Activated naive CD4-positive, alpha-beta T cell treated with anti-CD3 and anti-CD28 coated beads, Interleukin-2, amount 50 U/mL, for 24 hours (primary cell): ENCODE results near the gene CEP57L1.
A peak's percentile ranks its signal among the peaks of the same experiment; 100 is the strongest.
"Not testable (repeated sequence)": the region's sequence is repeated elsewhere in the genome, so short reads cannot be mapped to it uniquely, and the experiment has no call there.

Source experiments
- H3K27ac Mint-ChIP-seq: one replicate; pipeline ENCODE4 v1.8.0; 2021; ENCODE audit warnings: mild to moderate bottlenecking, mixed read lengths
- H3K27me3 Mint-ChIP-seq: one replicate; pipeline ENCODE4 v1.8.0; 2021; ENCODE audit warnings: mixed read lengths
- H3K36me3 Mint-ChIP-seq: one replicate; pipeline ENCODE4 v1.8.0; 2021; ENCODE audit warnings: mixed read lengths
- H3K4me1 Mint-ChIP-seq: one replicate; pipeline ENCODE4 v1.8.0; 2021; ENCODE audit warnings: mixed read lengths
- H3K4me3 Mint-ChIP-seq: one replicate; pipeline ENCODE4 v1.8.0; 2021; ENCODE audit warnings: mild to moderate bottlenecking, mixed read lengths
- H3K9me3 Mint-ChIP-seq: one replicate; pipeline ENCODE4 v1.8.0; 2021; ENCODE audit warnings: mixed read lengths

CEP57L1 gene

DNA sequence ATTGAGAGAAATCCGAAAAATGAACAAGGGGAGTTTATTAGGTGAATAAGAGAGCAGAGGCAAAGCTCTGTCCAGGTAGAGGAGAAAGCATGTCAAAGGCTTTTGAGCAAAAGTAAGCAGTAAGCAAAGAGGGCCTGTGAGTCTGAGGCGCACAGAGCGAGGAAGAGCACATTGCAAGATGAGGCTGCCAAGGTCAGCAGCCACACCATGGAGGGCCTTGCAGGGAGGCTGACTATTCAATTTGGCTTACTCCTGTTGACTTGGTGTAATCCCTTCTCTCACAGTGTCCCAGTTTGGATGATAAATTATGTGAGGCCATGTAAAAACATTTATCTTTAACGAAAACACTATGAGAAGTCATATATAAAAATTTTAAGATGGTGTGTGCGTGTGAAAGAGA is 33.1 kb upstream of the CEP57L1 start:
- Mint-ChIP-seq H3K4me1 (peaks cover 50% of the 10 kb centered on the region), H3K27ac (no peak overlapping the region), H3K4me3 (no peak overlapping the region), H3K36me3 (no peaks in the 10 kb centered on the region), H3K9me3 (no peaks in the 10 kb centered on the region), H3K27me3 (no peaks in the 10 kb centered on the region)

- Mint-ChIP-seq H3K36me3 (no peaks in the 10 kb centered on the region), H3K4me1 (peaks cover 55% of the 10 kb centered on the region), H3K27ac (no peak overlapping the region), H3K9me3 (no peaks in the 10 kb centered on the region), H3K4me3 (no peak overlapping the region), H3K27me3 (no peaks in the 10 kb centered on the region)
Observed at GRCh38 chr6:109062767-109063352, 32.4 kb upstream of the CEP57L1 start.

DNA sequence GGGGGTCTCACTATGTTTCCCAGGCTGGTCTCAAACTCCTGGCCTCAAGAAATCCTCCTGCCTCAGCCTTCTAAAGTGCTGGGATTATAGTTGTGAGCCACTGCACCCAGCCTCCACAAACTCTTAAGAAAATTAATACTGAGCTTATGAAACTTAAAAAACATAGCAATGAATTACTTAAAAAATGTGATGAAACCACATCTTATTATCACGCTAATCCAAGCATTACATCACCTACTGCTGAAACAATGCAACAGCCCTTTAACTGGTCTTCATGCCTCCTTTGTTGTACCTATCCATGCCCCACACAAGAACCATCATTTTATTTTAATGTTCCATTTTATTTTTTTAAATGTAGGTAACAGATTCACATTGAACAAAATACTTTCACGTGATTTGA is 25.6 kb upstream of the CEP57L1 start:
- Mint-ChIP-seq H3K36me3 (no peaks in the 10 kb centered on the region), H3K4me1 (peaks cover 41% of the 10 kb centered on the region), H3K27me3 (no peaks in the 10 kb centered on the region), H3K4me3 (no peak overlapping the region), H3K9me3 (no peaks in the 10 kb centered on the region), H3K27ac (no peak overlapping the region)

GRCh38 chr6:109071125-109071917 is 24.0 kb upstream of the CEP57L1 start:
- Mint-ChIP-seq H3K27me3 (no peaks in the 10 kb centered on the region), H3K27ac (peak overlapping the region; percentile 71), H3K9me3 (no peaks in the 10 kb centered on the region), H3K36me3 (no peaks in the 10 kb centered on the region), H3K4me1 (peaks cover 41% of the 10 kb centered on the region), H3K4me3 (peak overlapping the region; percentile 63)

DNA sequence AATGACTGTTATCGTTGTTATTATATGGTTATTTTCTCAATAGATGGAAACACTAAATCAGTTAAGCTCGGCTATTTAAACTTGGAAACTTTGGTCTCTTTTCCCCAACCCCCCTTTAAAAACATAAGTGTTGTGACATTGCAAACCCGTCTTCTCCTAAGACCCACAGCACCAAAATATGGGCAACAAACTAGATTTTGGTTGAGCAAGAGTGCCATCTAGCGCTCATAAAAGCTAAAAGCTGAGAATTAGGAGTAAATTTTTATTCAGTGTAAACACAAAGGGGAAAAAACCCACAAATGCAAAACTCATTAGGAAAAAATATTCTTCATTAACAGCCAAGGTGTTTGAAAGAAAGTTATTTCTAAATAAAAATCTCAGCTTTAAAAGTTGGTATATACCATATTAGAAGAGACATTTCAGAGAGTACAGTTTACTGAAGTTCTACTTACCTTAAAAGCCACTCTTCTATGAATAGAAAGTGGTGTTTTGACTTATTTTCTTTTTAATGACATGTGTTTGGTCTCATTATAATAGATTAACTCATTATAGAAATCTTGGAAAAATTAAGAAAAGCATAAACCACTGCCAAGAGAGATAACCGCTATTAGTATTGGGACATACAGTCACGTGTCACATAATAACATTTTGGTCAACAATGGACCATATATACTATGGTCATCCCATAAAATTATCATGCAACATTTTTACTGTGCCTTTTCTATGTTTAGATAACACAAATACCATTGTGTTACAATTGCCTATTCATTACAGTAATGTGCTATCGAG is 21.8 kb upstream of the CEP57L1 start:
- Mint-ChIP-seq H3K4me3 (peak overlapping the region; percentile 15), H3K36me3 (no peaks in the 10 kb centered on the region)

DNA sequence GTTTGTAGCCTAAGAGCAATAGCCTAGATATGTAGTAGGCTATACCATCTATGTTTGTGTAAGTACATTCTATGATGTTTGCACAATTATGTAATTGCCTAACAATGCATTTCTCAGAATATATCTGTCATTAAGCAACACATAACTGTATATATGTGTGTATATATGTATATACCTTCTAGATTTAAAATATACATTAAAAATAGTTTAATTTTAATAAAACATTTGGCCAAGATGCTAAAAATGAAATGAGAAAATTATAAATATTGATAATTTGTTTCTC is 21.2 kb upstream of the CEP57L1 start:
- Mint-ChIP-seq H3K9me3 (no peaks in the 10 kb centered on the region), H3K36me3 (no peaks in the 10 kb centered on the region), H3K27me3 (no peaks in the 10 kb centered on the region), H3K4me3 (no peak overlapping the region), H3K4me1 (peaks cover 32% of the 10 kb centered on the region), H3K27ac (no peak overlapping the region)

More for the DNA sequence above, 21.8 kb upstream of the CEP57L1 start:
- Mint-ChIP-seq H3K4me1 (peaks cover 32% of the 10 kb centered on the region), H3K9me3 (no peaks in the 10 kb centered on the region), H3K27me3 (no peaks in the 10 kb centered on the region), H3K27ac (no peak overlapping the region)

- Mint-ChIP-seq H3K4me3 (no peak overlapping the region), H3K36me3 (no peaks in the 10 kb centered on the region), H3K27ac (no peak overlapping the region), H3K27me3 (no peaks in the 10 kb centered on the region), H3K4me1 (peaks cover 20% of the 10 kb centered on the region), H3K9me3 (no peaks in the 10 kb centered on the region)
Observed at GRCh38 chr6:109075934-109076333, 19.4 kb upstream of the CEP57L1 start.

GRCh38 chr6:109076377-109076776 is 18.9 kb upstream of the CEP57L1 start:
- no peak overlapping the region for H3K4me3 Mint-ChIP-seq
- H3K4me1 Mint-ChIP-seq = peaks cover 16% of the 10 kb centered on the region
- H3K27me3 Mint-ChIP-seq = no peaks in the 10 kb centered on the region
- no peak overlapping the region for H3K27ac Mint-ChIP-seq
- H3K9me3 Mint-ChIP-seq = no peaks in the 10 kb centered on the region
- H3K36me3 Mint-ChIP-seq = no peaks in the 10 kb centered on the region

DNA sequence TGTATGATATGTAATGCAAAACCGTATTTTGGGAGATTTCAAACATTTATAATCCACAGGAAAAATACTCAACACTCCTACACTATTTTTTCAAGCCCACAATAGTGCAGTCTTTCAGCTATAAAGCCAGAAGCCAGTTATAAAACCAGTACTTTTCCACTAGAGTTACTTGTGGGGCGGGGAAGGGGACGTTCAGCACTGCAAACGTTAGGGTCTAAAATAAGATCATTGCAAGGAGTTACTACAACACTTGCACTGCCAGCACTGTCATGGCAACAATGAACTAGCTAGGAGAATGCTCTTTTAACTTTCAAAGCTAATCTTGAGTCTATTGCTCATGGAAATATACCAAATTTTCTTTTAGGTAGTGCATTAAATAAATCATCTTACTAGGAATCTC is 15.3 kb upstream of the CEP57L1 start:
- H3K27me3 Mint-ChIP-seq = no peaks in the 10 kb centered on the region
- no peak overlapping the region for H3K27ac Mint-ChIP-seq
- peaks cover under 1% of the 10 kb centered on the region for H3K36me3 Mint-ChIP-seq
- H3K9me3 Mint-ChIP-seq = no peaks in the 10 kb centered on the region
- H3K4me1 Mint-ChIP-seq = no peaks in the 10 kb centered on the region
- no peak overlapping the region for H3K4me3 Mint-ChIP-seq

DNA sequence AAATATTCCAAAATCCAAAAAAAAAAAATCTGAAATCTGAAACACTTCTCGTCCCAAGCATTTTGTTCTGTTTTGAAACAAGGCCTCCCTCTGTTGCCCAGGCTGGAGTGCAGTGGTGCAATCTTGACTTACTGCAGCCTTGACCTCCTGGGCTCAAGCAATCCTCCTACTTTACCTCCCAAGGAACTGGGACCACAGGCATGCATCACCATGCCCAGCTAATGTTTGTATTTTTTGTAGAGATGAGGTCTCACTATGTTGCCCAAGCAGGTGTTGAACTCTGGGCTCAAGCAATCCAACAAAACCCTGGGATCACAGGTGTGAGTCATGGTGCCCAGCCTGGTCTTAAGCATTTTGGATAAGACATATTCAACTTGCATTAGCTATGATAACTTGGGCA is 14.3 kb upstream of the CEP57L1 start:
- H3K27ac Mint-ChIP-seq = peak overlapping the region; percentile 27
- peaks cover 2% of the 10 kb centered on the region for H3K36me3 Mint-ChIP-seq
- no peaks in the 10 kb centered on the region for H3K9me3 Mint-ChIP-seq
- no peaks in the 10 kb centered on the region for H3K4me1 Mint-ChIP-seq
- no peak overlapping the region for H3K4me3 Mint-ChIP-seq
- no peaks in the 10 kb centered on the region for H3K27me3 Mint-ChIP-seq

DNA sequence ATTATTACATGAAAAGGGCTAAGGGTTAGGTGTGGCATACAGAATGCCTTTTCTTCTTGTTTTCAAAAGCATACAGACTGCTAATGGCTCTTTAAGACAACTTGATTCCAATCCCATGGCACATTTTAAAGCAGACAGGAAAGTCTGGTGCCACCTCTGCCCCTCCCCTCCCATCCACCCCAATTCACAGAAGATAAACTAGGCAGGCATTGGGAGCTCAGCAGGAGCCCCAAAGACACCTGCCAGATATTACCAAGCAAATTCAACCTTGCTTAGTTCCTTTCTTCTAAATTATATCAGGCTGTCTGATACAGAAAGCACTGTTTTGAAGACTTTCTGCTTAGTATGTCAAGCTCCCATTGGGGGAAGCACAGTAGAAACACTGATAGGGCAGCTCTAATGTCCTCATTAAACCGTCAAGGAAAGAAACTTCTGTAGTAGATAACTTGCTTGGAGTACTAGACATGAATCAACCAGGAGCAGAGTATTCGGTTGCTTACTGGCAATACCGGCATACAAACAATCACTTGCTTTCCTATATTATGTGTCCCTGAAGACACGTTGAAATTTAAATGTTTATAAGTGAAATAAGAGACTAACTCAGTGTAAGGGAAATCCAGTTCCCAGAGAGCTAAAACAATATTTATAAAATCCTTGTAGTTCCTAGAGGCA is 13.7 kb upstream of the CEP57L1 start:
- Mint-ChIP-seq H3K27ac (no peak overlapping the region), H3K9me3 (no peaks in the 10 kb centered on the region), H3K27me3 (no peaks in the 10 kb centered on the region), H3K4me3 (no peak overlapping the region), H3K4me1 (no peaks in the 10 kb centered on the region), H3K36me3 (peaks cover 2% of the 10 kb centered on the region)

- Mint-ChIP-seq H3K27ac (no peak overlapping the region), H3K4me1 (peaks cover 2% of the 10 kb centered on the region), H3K4me3 (no peak overlapping the region), H3K9me3 (no peaks in the 10 kb centered on the region), H3K27me3 (no peaks in the 10 kb centered on the region), H3K36me3 (peaks cover 3% of the 10 kb centered on the region)
Observed at GRCh38 chr6:109082188-109082577, 13.1 kb upstream of the CEP57L1 start.

- H3K36me3 Mint-ChIP-seq = peaks cover 5% of the 10 kb centered on the region
- H3K4me1 Mint-ChIP-seq = peaks cover 7% of the 10 kb centered on the region
- no peaks in the 10 kb centered on the region for H3K27me3 Mint-ChIP-seq
- H3K9me3 Mint-ChIP-seq = no peaks in the 10 kb centered on the region
- no peak overlapping the region for H3K27ac Mint-ChIP-seq
- no peak overlapping the region for H3K4me3 Mint-ChIP-seq
Observed at GRCh38 chr6:109083657-109084056, 11.7 kb upstream of the CEP57L1 start.

- H3K27ac Mint-ChIP-seq, H3K36me3 Mint-ChIP-seq, H3K4me3 Mint-ChIP-seq, H3K9me3 Mint-ChIP-seq, H3K27me3 Mint-ChIP-seq: not testable (repeated sequence)
- H3K4me1 Mint-ChIP-seq = peaks cover 11% of the 10 kb centered on the region
Observed at GRCh38 chr6:109084146-109084545, 11.2 kb upstream of the CEP57L1 start.

DNA sequence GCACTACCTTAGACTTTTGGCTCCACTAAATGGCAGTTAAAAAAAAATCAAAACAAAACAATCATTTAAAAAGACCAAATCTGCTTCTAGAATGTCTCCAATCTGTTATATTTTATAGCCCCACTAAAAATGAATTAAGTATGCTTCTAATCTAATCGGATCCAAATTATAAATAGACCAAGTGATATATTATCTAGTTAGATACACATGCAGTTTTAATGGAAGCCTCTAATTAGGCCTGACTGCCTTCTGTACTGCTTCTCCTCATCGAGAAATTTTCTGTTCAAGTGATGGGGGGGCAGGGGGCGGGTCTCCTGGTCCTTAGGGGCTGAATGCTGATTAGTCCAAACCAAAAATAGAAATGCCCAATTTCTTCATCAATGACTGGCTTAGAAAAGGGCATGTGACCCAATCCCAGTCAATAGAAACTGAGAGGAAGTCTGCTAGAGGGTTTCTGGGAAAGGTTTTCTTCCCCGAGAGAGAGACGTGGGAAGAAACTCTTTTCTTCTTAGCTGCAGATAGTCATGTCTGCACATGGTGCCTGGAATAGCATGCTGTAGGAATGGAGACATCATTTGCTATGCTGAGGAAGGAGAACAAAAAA is 7.5 kb upstream of the CEP57L1 start:
- no peaks in the 10 kb centered on the region for H3K27me3 Mint-ChIP-seq
- peaks cover 43% of the 10 kb centered on the region for H3K4me1 Mint-ChIP-seq
- no peak overlapping the region for H3K27ac Mint-ChIP-seq
- H3K4me3 Mint-ChIP-seq = no peak overlapping the region
- no peaks in the 10 kb centered on the region for H3K9me3 Mint-ChIP-seq
- peaks cover 5% of the 10 kb centered on the region for H3K36me3 Mint-ChIP-seq
